ENCODE results near the gene RELL2.

The RELL2 gene

GRCh38 chr5:141675672-141676071 lies 38.9 kb downstream of the RELL2 start:
- peaks cover 0 to 6% of the 10 kb centered on the region in 2 donors for H3K36me3 ChIP-seq (ENCODE audit: control insufficient read depth in 1 of 2, insufficient read depth in 2 of 2, low read length in 2 of 2)
- no peak overlapping the region for H3K27ac ChIP-seq (ENCODE audit: low read depth, low read length)
- no peak overlapping the region for H3K4me3 ChIP-seq (ENCODE audit: low read depth in 1 of 2, low read length in 2 of 2)
- no peaks in the 10 kb centered on the region for H3K9me3 ChIP-seq (ENCODE audit: control insufficient read depth in 1 of 2, low read length in 2 of 2)
- H3K27me3 ChIP-seq (ENCODE audit: control insufficient read depth in 1 of 2, insufficient read depth in 2 of 2, low read length in 2 of 2), result peaks cover 0 to under 1% of the 10 kb centered on the region in 2 donors
- H3K4me1 ChIP-seq (ENCODE audit: control insufficient read depth in 1 of 2, insufficient read depth in 2 of 2, low read length in 2 of 2), result peaks cover 3 to 6% of the 10 kb centered on the region in 2 donors
- no peak overlapping the region for H3K9ac ChIP-seq (ENCODE audit: low read depth in 1 of 2, low read length in 2 of 2)

DNA sequence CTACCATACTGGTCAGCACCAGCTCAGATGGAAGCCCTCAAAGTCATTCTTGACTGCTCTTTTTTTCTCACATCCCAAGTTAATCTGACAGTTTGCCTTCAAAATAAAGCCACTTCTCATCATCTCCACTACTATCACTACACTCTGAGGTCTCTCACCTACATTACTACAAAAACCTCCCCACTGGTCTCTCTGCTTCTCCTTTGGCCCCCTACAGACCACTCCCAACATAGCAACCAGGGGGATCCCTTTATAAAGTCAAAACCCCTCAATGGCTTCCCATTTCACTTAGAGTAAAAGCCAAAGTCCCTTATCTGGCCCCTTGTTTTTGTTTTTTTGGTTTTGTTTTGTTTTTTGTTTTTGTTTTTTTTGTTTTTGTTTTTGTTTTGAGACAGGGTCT lies 40.6 kb downstream of the RELL2 start:
- Histone ChIP-seq H3K9me3 (ENCODE audit: control insufficient read depth in 1 of 2, low read length in 2 of 2) (no peaks in the 10 kb centered on the region), H3K9ac (ENCODE audit: low read depth in 1 of 2, low read length in 2 of 2) (no peak overlapping the region), H3K4me3 (ENCODE audit: low read depth in 1 of 2, low read length in 2 of 2) (no peak overlapping the region), H3K27me3 (ENCODE audit: control insufficient read depth in 1 of 2, insufficient read depth in 2 of 2, low read length in 2 of 2) (peaks cover 3% of the 10 kb centered on the region in 2 donors), H3K4me1 (ENCODE audit: control insufficient read depth in 1 of 2, insufficient read depth in 2 of 2, low read length in 2 of 2) (peaks cover 16 to 19% of the 10 kb centered on the region in 2 donors), H3K27ac (ENCODE audit: low read depth, low read length) (no peak overlapping the region), H3K36me3 (ENCODE audit: control insufficient read depth in 1 of 2, insufficient read depth in 2 of 2, low read length in 2 of 2) (no peaks in the 10 kb centered on the region)

DNA sequence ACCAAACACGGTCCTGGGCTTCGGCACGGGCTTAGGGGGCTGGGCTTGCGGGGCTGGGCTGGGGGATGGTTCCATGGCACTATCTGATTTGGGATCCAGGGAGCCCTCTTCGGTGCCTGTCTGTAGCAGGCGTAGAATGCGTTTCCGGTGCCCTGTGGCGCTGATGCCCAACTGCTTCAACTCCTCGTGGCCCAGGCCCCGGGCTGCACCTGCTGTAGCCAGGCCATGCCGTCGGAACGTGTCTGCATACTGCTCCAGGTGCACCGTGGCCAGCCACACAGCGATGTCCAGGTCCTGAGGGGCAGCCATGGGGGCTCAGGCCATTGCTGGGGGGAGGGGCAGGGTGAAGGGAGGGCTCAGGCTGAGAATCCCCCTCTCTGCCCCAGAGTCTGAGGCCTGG lies 43.4 kb downstream of the RELL2 start:
- Histone ChIP-seq H3K4me3 (ENCODE audit: low read depth in 1 of 2, low read length in 2 of 2) (no peak overlapping the region), H3K27ac (ENCODE audit: low read depth, low read length) (no peak overlapping the region), H3K4me1 (ENCODE audit: control insufficient read depth in 1 of 2, insufficient read depth in 2 of 2, low read length in 2 of 2) (peaks cover 19 to 23% of the 10 kb centered on the region in 2 donors), H3K36me3 (ENCODE audit: control insufficient read depth in 1 of 2, insufficient read depth in 2 of 2, low read length in 2 of 2) (no peaks in the 10 kb centered on the region), H3K9ac (ENCODE audit: low read depth in 1 of 2, low read length in 2 of 2) (no peak overlapping the region), H3K27me3 (ENCODE audit: control insufficient read depth in 1 of 2, insufficient read depth in 2 of 2, low read length in 2 of 2) (peaks cover 3% of the 10 kb centered on the region in 2 donors), H3K9me3 (ENCODE audit: control insufficient read depth in 1 of 2, low read length in 2 of 2) (no peaks in the 10 kb centered on the region)

- peak overlapping the region; percentile 64 to 67 for H3K4me3 ChIP-seq (ENCODE audit: low read depth in 1 of 2, low read length in 2 of 2)
- peaks cover 3% of the 10 kb centered on the region in 2 donors for H3K27me3 ChIP-seq (ENCODE audit: control insufficient read depth in 1 of 2, insufficient read depth in 2 of 2, low read length in 2 of 2)
- no peak overlapping the region for H3K27ac ChIP-seq (ENCODE audit: low read depth, low read length)
- peak overlapping the region in 1 of 2 donors; percentile 62 for H3K9ac ChIP-seq (ENCODE audit: low read depth in 1 of 2, low read length in 2 of 2)
- H3K9me3 ChIP-seq (ENCODE audit: control insufficient read depth in 1 of 2, low read length in 2 of 2), result no peaks in the 10 kb centered on the region
- H3K4me1 ChIP-seq (ENCODE audit: control insufficient read depth in 1 of 2, insufficient read depth in 2 of 2, low read length in 2 of 2), result peaks cover 19 to 23% of the 10 kb centered on the region in 2 donors
- H3K36me3 ChIP-seq (ENCODE audit: control insufficient read depth in 1 of 2, insufficient read depth in 2 of 2, low read length in 2 of 2), result no peaks in the 10 kb centered on the region
Measured at GRCh38 chr5:141680751-141681201, 44.0 kb downstream of the RELL2 start.

GRCh38 chr5:141681295-141681694 lies 44.5 kb downstream of the RELL2 start:
- H3K9ac ChIP-seq (ENCODE audit: low read depth in 1 of 2, low read length in 2 of 2), result peak overlapping the region; percentile 62 to 69
- peak overlapping the region; percentile 64 to 67 for H3K4me3 ChIP-seq (ENCODE audit: low read depth in 1 of 2, low read length in 2 of 2)
- H3K27me3 ChIP-seq (ENCODE audit: control insufficient read depth in 1 of 2, insufficient read depth in 2 of 2, low read length in 2 of 2), result peaks cover 3% of the 10 kb centered on the region in 2 donors
- peaks cover 19 to 23% of the 10 kb centered on the region in 2 donors for H3K4me1 ChIP-seq (ENCODE audit: control insufficient read depth in 1 of 2, insufficient read depth in 2 of 2, low read length in 2 of 2)
- no peaks in the 10 kb centered on the region for H3K36me3 ChIP-seq (ENCODE audit: control insufficient read depth in 1 of 2, insufficient read depth in 2 of 2, low read length in 2 of 2)
- no peaks in the 10 kb centered on the region for H3K9me3 ChIP-seq (ENCODE audit: control insufficient read depth in 1 of 2, low read length in 2 of 2)
- no peak overlapping the region for H3K27ac ChIP-seq (ENCODE audit: low read depth, low read length)

GRCh38 chr5:141681695-141682641 lies 45.2 kb downstream of the RELL2 start, which contains the start of gene ARAP3:
TSS of gene ARAP3 (minus strand) at chr5:141682230. CDS start at chr5:141680486, 1,744 bp downstream.
- H3K27ac ChIP-seq (ENCODE audit: low read depth, low read length), result no peak within 1 kb of the TSS
- H3K4me3 ChIP-seq (ENCODE audit: low read depth in 1 of 2, low read length in 2 of 2), result peak within 1 kb of the TSS; percentile 66 to 67
- peak within 1 kb of the TSS; percentile 62 to 69 for H3K9ac ChIP-seq (ENCODE audit: low read depth in 1 of 2, low read length in 2 of 2)
- peaks cover 3% of the 10 kb centered on the region in 2 donors for H3K27me3 ChIP-seq (ENCODE audit: control insufficient read depth in 1 of 2, insufficient read depth in 2 of 2, low read length in 2 of 2)
- H3K9me3 ChIP-seq (ENCODE audit: control insufficient read depth in 1 of 2, low read length in 2 of 2), result no peaks in the 10 kb centered on the region
- no peaks in the 10 kb centered on the region for H3K36me3 ChIP-seq (ENCODE audit: control insufficient read depth in 1 of 2, insufficient read depth in 2 of 2, low read length in 2 of 2)
- peaks cover 19 to 23% of the 10 kb centered on the region in 2 donors for H3K4me1 ChIP-seq (ENCODE audit: control insufficient read depth in 1 of 2, insufficient read depth in 2 of 2, low read length in 2 of 2)

- no peaks in the 10 kb centered on the region for H3K9me3 ChIP-seq (ENCODE audit: control insufficient read depth in 1 of 2, low read length in 2 of 2)
- no peak overlapping the region for H3K4me3 ChIP-seq (ENCODE audit: low read depth in 1 of 2, low read length in 2 of 2)
- H3K4me1 ChIP-seq (ENCODE audit: control insufficient read depth in 1 of 2, insufficient read depth in 2 of 2, low read length in 2 of 2), result peaks cover 19 to 23% of the 10 kb centered on the region in 2 donors
- no peak overlapping the region for H3K27ac ChIP-seq (ENCODE audit: low read depth, low read length)
- no peaks in the 10 kb centered on the region for H3K36me3 ChIP-seq (ENCODE audit: control insufficient read depth in 1 of 2, insufficient read depth in 2 of 2, low read length in 2 of 2)
- no peak overlapping the region for H3K9ac ChIP-seq (ENCODE audit: low read depth in 1 of 2, low read length in 2 of 2)
- peaks cover 3% of the 10 kb centered on the region in 2 donors for H3K27me3 ChIP-seq (ENCODE audit: control insufficient read depth in 1 of 2, insufficient read depth in 2 of 2, low read length in 2 of 2)
Measured at GRCh38 chr5:141683596-141684141, 46.9 kb downstream of the RELL2 start.

DNA sequence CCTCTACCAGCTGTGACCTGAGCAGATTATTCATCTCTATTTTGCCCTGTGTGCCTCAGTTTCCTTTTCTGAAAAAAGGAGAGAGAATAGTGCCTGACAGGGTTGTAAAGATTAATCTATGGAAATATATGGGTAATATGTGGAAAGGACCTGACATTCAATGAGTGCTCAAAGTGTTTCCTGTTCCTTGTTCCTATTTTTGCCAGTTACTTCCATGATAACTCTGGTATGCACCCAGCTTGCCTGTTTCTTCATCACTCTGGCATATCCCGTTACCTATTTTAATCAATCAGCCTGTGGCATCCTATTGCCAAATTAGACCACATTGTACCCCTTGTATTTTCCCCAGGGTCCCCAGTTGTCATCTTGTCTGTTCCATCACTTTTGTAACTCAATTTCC lies 48.8 kb downstream of the RELL2 start:
- Histone ChIP-seq H3K4me1 (ENCODE audit: control insufficient read depth in 1 of 2, insufficient read depth in 2 of 2, low read length in 2 of 2) (peaks cover 18% of the 10 kb centered on the region in 2 donors), H3K36me3 (ENCODE audit: control insufficient read depth in 1 of 2, insufficient read depth in 2 of 2, low read length in 2 of 2) (no peaks in the 10 kb centered on the region), H3K27me3 (ENCODE audit: control insufficient read depth in 1 of 2, insufficient read depth in 2 of 2, low read length in 2 of 2) (peaks cover 3 to 12% of the 10 kb centered on the region in 2 donors), H3K9ac (ENCODE audit: low read depth in 1 of 2, low read length in 2 of 2) (no peak overlapping the region), H3K9me3 (ENCODE audit: control insufficient read depth in 1 of 2, low read length in 2 of 2) (no peaks in the 10 kb centered on the region), H3K4me3 (ENCODE audit: low read depth in 1 of 2, low read length in 2 of 2) (no peak overlapping the region), H3K27ac (ENCODE audit: low read depth, low read length) (no peak overlapping the region)

- no peak overlapping the region for H3K4me3 ChIP-seq (ENCODE audit: low read depth in 1 of 2, low read length in 2 of 2)
Measured at GRCh38 chr5:141686648-141687416, 50.0 kb downstream of the RELL2 start.

More at GRCh38 chr5:141686648-141687416, 50.0 kb downstream of the RELL2 start:
- H3K27ac ChIP-seq (ENCODE audit: low read depth, low read length), result no peak overlapping the region
- H3K27me3 ChIP-seq (ENCODE audit: control insufficient read depth in 1 of 2, insufficient read depth in 2 of 2, low read length in 2 of 2), result peaks cover 0 to 9% of the 10 kb centered on the region in 2 donors
- no peak overlapping the region for H3K9ac ChIP-seq (ENCODE audit: low read depth in 1 of 2, low read length in 2 of 2)
- no peaks in the 10 kb centered on the region for H3K36me3 ChIP-seq (ENCODE audit: control insufficient read depth in 1 of 2, insufficient read depth in 2 of 2, low read length in 2 of 2)
- H3K4me1 ChIP-seq (ENCODE audit: control insufficient read depth in 1 of 2, insufficient read depth in 2 of 2, low read length in 2 of 2), result peaks cover 6 to 7% of the 10 kb centered on the region in 2 donors
- H3K9me3 ChIP-seq (ENCODE audit: control insufficient read depth in 1 of 2, low read length in 2 of 2), result no peaks in the 10 kb centered on the region

Measured in duodenal mucosa (tissue), 2 donors.